ENCODE measurements around the gene TAS2R4.
A peak's percentile ranks its signal among the peaks of the same experiment; 100 is the strongest.
"Not testable (repeated sequence)": the region's sequence is repeated elsewhere in the genome, so short reads cannot be mapped to it uniquely, and the experiment has no call there.

TAS2R4 gene, protein sequence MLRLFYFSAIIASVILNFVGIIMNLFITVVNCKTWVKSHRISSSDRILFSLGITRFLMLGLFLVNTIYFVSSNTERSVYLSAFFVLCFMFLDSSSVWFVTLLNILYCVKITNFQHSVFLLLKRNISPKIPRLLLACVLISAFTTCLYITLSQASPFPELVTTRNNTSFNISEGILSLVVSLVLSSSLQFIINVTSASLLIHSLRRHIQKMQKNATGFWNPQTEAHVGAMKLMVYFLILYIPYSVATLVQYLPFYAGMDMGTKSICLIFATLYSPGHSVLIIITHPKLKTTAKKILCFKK

DNA sequence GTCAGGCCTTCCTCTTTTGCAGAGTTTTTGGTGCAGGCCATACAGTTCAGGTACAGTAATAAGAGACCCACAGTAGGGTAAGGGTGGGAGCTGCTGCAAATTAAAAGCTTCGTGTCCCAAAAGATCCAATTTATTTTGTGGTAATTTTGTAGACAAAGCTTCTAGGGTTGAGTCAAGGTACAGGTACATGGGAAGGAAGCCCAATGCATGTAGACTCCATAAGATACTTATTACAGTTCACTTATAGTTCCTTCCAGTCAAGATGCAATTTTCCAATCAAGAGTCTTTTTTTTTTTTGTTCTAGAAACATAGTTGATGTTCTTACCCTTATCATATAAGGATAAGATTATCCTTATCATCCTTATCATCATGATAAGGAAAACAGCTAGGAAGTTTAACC is at the start of gene TAS2R4:
Gene TAS2R4 (plus strand): TSS at position 301 of the 400 bp plus-strand sequence. CDS start 1,815 bp downstream, outside the sequence.
- DNase-seq (ENCODE audit: low read depth in 3 of 3) = no peak

DNA sequence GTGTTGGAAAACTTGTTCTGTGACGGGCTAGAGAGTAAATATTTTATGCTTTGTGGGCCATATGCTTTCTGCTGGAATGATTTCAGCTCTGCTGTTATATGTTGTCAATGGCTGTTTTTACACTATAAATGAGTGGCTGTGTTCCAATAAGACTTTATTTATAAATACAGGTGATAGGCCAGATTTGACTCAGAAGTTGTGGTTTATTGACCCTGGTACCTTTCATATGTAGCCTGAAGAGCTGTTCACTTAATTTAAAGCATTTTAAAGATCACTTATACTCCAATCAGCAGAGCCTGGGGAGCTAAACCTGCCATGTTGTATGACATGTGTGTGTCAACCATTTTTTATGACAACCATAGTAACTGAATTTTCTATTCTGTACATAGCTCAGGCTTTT is 47.5 kb upstream of the TAS2R4 start:
- no peak for DNase-seq (ENCODE audit: low read depth in 3 of 3)

DNA sequence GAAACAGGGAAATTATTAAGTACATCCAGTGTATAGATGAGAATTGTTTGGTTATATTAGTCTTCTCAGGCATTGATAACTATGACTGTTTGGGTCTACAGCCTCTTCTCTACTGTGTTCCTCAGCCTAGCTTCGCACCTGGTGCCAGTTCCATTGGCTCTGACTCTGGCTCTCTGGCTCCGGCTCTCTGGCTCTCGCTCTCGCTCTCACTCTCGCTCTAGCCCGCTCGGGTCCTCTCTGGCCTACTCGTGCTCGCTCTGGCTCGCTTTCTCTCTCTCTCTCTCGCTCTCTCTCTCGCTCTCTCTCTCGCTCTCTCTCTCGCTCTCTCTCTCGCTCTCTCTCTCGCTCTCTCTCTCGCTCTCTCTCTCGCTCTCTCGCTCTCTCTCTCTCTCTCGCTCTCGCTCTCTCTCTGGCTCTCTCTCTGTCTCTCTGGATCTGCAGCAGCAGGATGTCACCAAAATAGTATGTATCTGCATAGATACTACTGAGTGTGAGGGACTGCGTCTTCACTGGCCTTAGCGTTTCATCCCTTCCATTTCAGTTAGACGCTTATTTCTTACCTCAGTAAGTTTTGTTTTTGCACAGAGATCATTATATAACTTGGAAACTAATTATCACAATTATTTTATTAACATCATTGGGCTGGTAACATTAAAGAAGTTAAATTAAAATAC is 44.9 kb upstream of the TAS2R4 start:
- no peak for DNase-seq (ENCODE audit: low read depth in 3 of 3)

DNA sequence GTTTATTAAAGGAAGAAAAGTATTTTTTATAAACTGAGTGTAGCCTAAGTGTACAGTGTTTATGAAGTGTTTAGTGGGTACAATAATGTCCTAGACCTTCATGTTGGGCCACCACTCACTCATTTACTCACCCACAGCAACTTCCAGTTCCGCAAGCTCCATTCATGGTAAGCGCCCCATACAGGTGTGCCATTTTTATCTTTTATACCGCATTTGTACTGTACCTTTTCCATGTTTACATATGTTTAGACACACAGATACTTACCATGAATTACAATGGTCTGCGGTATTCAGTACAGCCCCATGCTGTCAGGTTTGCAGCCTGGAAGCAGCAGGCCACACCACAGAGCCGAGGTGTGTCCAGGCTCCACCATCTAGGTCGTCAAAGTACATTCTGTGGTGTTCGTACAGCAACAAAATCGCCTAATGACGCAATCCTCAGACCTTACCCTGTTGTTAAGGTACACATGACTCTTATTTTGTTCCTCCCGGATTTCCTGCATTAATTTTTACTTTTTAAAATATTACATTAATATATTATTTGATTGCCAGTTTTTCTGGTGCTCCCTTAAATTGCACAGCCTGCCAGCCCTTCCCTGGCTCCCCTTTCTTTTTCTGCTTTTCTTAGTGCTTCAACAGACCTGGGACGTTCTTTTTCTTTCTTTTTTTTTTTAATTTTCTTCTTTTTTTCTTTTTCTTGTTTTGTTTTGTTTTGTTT is 39.2 kb upstream of the TAS2R4 start:
- no peak for DNase-seq (ENCODE audit: low read depth in 3 of 3)

DNA sequence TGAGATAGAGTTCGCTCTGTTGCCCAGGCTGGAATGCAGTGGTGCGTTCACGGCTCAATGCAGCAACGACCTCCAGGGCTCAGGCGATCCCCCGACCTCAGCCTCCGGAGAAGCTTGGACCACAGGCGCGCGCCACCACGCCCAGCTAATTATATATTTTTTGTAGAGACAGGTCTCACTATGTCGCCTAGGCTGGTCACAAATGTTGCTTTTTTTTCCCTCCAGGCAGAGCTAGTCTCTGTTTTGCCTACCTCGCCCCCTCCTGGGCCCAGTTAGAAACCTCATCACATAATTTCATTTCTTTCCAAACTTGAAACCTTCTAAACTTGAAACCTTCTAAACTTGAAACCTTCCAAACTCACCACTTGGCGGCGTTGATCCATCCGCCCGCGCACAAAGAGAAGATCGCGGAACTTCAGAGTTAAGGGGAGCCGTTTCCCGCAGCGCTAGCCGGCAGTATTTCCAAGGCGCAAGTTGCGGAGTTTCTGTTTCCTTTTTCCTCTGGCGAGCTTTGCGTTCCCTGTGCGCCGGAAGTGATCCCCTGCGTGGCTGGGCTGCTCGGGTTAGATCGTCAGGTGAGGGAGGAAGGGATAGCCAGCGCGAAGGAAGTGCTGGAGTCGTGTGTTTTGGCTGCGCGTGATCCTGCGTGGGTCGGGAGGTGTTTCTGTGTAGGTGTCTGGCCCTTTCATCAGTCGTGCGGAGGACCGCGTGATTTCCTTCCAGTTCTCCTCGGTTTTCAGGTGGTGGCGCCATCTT is 38.5 kb upstream of the TAS2R4 start, which contains the start of gene SSBP1:
Gene SSBP1 (plus strand): TSS at position 523 of the 756 bp plus-strand sequence. CDS start 809 bp downstream, outside the sequence.
- DNase-seq (ENCODE audit: low read depth in 3 of 3) = peak; percentile 80 to 90 (median 89)

DNA sequence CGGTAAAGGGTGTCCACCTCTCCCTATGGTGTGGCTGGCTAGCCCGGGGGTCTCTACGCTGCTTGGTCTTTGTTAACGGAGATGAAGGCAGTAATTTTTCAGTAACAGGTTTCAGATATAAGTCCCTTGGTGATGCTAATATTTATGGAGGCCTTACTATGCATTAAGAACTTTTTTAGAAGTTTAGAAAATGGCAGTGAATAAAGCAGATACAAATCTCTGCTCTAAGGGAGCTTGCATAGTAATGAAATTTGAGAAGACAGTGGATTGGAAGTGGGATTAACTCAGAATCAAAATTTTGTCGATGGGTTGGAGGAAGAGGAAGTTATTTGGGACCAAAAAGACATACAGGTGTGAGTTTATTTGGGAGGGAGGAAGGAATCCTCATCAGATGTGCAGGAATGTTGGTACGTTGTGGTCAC is 37.9 kb upstream of the TAS2R4 start:
- DNase-seq (ENCODE audit: low read depth in 3 of 3) = no peak

DNA sequence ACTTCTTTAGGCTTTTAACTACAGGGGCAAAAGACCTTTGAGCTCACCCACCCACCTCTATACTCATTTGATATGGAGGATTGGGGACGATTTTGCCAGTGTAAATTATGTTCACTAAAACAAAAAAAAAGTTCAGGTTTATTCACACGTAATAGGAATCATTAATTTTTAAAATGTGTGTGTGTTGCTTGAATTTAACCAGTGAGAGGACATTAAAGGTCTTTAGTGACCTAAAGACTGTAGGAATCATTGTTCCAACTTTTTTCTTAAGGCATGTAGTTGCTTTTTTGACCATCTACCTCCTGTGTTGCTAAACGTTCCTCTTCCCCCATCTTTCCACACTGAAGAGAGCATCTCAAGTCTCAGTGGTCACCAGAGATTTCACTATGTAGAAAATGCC is 37.2 kb upstream of the TAS2R4 start:
- no peak for DNase-seq (ENCODE audit: low read depth in 3 of 3)

DNA sequence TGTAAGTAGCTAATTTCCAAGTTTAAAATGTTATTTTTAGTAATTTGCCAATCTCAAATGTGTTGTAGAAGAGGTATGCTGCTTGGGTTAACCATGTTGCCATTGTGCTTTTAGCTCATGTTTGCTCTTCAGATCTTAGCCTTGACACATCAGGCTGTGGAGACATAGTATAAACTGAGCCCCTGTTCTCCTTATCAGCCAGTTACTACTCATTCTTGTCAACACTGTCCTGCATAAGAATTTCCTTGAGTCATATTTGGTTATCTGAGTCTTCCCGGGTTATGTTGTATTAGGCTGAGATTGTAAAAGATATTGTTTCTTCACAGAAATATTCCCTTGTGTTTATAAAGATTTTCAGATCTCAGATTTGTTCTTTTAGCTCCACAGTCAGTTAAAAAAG is 34.2 kb upstream of the TAS2R4 start:
- no peak for DNase-seq (ENCODE audit: low read depth in 3 of 3)

DNA sequence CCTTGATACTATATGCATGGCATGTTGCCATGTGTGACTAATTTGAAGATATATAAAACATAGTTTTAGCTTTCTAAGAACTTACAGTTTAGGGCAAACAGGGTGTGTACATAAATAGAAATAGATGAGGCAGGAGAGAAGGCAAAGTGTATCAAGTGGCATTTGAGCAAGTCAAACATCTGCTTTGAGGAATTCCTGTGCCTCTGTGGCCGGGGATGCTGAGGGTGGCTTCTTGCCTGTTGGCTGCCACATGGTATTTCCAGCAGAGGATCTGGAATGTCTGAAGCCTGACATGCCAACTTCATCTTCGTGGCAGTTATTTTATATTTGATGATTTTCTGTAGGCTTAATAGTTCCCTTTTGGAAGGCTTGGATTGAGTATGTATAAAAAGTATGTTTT is 32.3 kb upstream of the TAS2R4 start:
- DNase-seq (ENCODE audit: low read depth in 3 of 3) = no peak

DNA sequence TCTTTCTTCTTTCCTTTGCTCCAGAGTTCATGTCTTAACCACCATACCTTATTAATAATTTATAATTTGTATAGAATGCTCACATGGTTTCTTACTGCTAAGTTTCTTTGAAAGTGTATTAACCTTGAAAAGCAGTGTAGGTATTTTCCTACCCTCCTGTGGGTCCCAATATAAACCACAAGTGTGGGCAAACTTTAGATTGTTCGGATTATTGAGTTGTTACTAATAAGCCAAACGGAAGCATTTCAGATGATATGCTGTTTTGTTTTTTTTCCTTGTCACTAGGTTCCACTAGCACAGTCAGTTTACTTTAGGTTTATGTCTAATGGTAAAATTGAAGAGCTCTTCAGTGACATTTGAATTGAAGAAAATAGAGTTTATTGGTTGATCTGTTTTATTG is 28.1 kb upstream of the TAS2R4 start:
- DNase-seq (ENCODE audit: low read depth in 3 of 3) = no peak

DNA sequence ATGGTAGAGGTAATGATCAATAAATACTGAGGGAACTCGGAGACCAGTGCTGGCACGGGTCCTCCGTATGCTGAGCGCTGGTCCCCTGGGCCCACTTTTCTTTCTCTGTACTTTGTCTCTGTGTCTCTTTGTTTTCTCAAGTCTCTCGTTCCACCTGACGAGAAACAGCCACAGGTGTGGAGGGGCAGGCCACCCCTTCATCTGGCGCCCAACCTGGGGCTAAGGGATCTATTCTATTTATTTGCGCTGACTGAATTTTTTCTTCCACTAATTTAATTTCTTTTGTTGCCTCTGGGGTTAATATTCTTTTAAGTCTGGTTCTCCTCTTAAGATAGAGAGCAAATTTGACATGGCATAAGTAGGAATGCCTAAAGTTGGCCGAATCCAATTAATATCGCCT is 24.6 kb upstream of the TAS2R4 start:
- DNase-seq (ENCODE audit: low read depth in 3 of 3) = not testable (repeated sequence)

DNA sequence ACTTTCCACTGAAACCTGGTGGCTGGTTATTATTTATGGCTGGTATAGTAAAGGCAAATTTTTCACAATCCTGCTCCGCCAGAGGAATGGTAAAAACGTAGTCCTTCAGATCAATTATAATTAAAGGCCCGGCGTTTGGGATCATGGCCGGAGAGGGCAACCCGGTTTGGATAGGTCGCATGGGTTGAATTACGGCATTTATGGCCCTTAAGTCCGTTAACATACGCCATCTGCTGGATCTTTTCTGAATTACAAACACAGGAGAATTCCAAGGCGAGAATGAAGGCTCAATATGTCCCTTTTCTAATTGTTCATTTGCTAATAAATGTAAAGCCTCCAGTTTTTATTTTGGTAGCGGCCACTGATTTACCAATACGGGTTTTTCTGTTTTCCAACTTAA is 23.8 kb upstream of the TAS2R4 start:
- DNase-seq (ENCODE audit: low read depth in 3 of 3) = no peak

DNA sequence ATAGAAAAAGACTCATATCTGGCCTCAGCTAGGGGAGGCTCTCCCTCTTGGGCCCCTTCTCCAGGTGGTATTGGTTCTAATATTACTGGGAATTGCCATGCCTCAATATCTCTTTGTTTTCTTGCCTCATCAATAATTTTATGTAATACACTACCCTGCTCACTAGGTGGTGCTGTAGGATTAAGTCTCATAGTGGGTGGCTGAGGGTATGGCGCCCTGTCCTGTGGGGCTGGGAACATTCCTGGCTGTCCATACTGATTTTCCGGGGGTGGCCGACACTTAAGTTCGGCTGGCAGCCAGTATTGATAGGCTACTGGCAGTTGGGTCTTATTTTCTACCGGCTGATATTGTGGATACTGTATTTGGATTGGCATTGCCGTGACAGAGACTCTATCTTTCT is 21.5 kb upstream of the TAS2R4 start:
- DNase-seq (ENCODE audit: low read depth in 3 of 3) = no peak

DNA sequence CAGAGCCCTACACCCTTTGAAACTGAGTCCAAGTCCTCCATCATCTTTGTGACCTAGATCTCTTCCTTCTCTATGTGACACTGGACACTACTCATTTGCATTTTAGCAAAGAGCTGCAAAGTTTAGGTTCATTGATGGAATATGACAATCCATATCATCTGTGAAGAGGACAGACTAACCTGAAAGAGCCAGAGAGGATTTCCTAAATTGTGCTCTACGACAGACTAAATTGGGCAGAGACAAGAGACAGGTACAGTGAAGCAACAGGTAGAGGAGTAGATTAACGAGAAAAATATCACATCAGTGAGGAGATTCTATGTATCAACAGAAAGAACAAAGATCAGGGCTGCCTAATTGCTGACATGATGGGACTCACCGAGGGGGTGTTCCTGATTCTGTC is 12.7 kb upstream of the TAS2R4 start, which contains the start of gene TAS2R3:
Gene TAS2R3 (plus strand): TSS at position 301 of the 400 bp plus-strand sequence. CDS start 62 bp downstream, at position 363.
- no peak for DNase-seq (ENCODE audit: low read depth in 3 of 3)

DNA sequence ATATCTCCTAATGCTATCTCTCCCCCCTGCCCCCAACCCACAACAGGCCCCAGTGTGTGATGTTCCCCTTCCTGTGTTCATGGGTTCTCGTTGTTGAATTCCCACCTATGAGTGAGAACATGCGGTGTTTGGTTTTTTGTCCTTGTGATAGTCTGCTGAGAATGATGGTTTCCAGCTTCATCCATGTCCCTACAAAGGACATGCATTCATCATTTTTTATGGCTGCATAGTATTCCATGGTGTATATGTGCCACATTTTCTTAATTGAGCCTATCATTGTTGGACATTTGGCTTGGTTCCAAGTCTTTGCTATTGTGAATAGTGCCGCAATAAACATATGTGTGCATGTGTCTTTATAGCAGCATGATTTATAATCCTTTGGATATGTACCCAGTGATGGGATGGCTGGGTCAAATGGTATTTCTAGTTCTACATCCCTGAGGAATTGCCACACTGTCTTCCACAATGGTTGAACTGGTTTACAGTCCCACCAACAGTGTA is 6.3 kb upstream of the TAS2R4 start:
- DNase-seq (ENCODE audit: low read depth in 3 of 3) = not testable (repeated sequence)

DNA sequence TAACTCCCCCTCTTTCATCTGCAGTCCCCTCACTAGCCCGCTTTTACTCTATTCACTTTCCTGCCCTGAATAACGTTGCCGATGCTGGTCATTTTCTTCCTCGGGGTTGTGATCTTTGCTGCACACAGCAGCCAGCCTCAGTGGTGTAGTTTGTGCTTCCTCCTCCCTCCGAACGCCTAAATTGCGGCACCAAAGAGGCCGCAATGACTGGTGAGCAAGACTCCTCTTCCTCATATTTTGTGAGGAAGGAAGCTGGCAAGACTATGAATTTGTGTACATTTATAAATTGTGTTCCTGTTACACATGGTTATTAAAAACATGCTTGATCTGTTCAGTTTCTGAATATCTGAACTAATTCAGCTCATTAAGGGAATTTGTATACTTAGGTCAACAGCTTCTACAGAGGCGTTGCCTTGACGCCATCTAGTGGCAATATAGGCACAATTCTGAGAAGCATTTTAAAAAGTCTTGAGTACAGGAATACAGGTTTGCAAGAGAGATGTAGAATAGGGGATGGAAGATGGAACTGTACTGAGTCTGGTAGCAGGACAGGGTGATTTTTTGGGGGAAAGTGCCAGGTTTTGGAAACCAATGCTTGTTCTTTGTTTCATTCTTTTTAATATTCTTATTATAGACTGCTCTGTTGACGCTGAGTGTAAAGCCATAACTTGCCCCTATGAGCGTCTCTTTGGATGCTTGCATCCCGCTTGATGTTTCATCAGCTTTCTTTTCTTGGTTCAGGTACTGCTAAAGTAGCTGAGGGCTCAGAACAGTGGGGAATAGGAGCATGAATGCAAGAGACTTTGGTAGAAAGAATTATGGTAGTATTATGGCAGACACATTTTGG is 9.5 kb downstream of the TAS2R4 start:
- peak in 1 of 3 experiments; percentile 2 for DNase-seq (ENCODE audit: low read depth in 3 of 3)

DNA sequence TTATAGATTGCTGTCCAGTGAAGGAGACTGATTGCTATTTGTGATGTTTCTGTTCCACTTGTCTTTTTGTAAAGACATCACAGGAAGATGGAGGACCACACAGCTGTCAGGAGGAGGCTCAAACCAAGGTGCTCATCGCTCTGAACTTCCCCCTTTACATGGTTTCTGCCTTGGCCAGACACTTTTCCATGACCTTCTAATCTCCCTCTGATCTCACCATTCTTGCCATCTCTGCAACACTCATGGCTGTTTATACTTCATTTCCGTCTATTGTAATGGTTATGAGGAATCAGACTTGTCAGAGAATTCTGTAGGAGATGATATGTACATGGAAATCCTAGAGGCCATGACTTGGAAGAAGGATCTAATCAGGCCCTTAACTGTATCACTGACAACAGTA is 11.8 kb downstream of the TAS2R4 start:
- DNase-seq (ENCODE audit: low read depth in 3 of 3) = no peak

DNA sequence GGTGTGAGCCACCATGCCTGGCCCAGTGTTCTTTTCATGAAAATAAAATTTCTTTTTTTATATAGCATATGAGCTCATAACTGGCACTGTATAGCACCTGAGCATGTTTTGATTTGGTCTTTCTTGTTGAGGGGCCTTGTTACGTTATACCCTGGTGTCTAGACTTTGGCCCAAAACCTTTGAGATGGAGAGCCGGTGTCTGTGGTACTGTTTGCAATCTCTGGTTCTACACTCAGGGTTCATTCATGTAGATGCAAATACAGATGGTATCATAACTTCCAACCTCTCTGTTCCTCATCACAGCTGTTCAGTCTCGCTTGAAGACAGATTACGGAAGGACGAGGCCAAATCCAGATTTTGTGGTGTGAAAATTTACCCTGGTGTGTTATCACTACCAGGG is 13.4 kb downstream of the TAS2R4 start, which contains the start of gene TAS2R5:
Gene TAS2R5 (plus strand): TSS at position 301 of the 400 bp plus-strand sequence. CDS start 145 bp downstream, outside the sequence.
- no peak for DNase-seq (ENCODE audit: low read depth in 3 of 3)

DNA sequence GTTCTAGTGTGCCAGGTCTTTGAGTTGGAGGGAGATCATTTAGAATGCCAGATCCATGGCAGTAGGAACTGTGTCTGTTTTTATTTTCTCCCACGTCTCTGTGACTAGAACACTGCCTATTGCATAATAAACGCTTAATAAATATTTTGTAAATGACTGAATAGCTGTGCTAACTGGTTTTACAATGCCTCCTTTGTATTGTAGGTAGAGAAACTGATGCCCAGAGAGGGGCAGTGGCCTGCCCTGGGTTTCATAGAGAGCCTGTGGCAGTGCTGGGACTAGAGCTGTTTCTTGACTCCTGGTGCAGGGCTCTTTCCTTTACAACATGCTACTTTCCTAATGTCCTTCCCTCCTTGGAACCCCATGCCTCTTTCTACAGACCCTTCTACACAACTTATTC is 16.1 kb downstream of the TAS2R4 start:
- DNase-seq (ENCODE audit: low read depth in 3 of 3) = no peak

DNA sequence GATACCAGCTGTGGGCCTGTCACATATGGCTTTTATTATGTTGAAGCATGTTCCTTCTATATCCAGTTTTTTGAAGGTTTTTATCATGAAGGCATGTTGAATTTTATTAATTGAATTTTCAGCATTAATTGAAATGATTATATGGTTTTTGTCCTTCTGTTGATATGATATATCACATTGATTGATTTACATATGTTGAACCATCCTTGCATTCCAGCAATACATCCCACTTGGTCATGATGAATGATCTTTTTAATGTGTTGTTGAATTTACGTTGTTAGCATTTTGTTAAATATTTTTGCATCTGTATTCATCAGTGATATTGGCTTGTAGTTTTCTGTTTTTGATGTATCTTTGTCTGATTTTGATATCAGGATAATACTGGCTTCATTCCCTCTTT is 43.6 kb downstream of the TAS2R4 start:
- no peak for DNase-seq (ENCODE audit: low read depth in 3 of 3)
